NCI-H460 (cell line): Measurements from ENCODE around the gene IL11RA. TPM values are rescaled to one million over a fixed set of nuclear protein-coding genes. Genes with fewer than 3 reads are reported as not detected.

ENCODE experiments used
- small RNA-seq, 2 experiments: library from RNA; depleted of rRNA; stranded (forward); fragments of <200 nt; gene quantifications; one replicate each; pipeline ENCODE3, GENCODE V24; 2014
- total RNA-seq: library from RNA; depleted of rRNA; stranded (reverse); fragments of >200 nt; shearing (Covaris generic); gene quantifications from 2 replicates; pipeline ENCODE4 v1.2.3, GENCODE V29; 2014; rRNA removed

The IL11RA gene
- total RNA-seq, 1 experiment from 2014 or later = 3.3 TPM

Small RNA genes within 50 kb of the gene (small RNA-seq; reads per million reads assigned to genes)
- 0 reads per million in 2 experiments for gene CCL27

Other genes with a start within 250 kb of the IL11RA start
- gene FAM219A, start 193.6 kb upstream of the IL11RA start, total RNA-seq = 7.7 and 9.3 TPM in 2 replicates
- gene DNAI1, start 193.4 kb upstream of the IL11RA start, total RNA-seq = 0.25 TPM in 1 of 2 replicates, not detected in the other
- not detected in 2 replicates for gene ENHO, start 129.2 kb upstream of the IL11RA start, total RNA-seq
- 0.17 TPM in 1 of 2 replicates, not detected in the other for gene CNTFR, start 62.5 kb upstream of the IL11RA start, total RNA-seq
- 27.3 and 40.0 TPM in 2 replicates for gene RPP25L, start 40.1 kb upstream of the IL11RA start, total RNA-seq
- 32.3 and 41.3 TPM in 2 replicates for gene DCTN3, start 31.7 kb upstream of the IL11RA start, total RNA-seq
- not detected in 2 replicates for gene ARID3C, start 23.1 kb upstream of the IL11RA start, total RNA-seq
- 80.3 and 83.5 TPM in 2 replicates for gene SIGMAR1, start 14.4 kb upstream of the IL11RA start, total RNA-seq
- 14.0 and 16.0 TPM in 2 replicates for gene GALT, start 5.5 kb upstream of the IL11RA start, total RNA-seq
- 0.47 TPM in 1 of 2 replicates, not detected in the other for gene CCL27, start 10.5 kb downstream of the IL11RA start, total RNA-seq
- gene CCL19, start 39.1 kb downstream of the IL11RA start, total RNA-seq = not detected in 2 replicates
- gene CCL21, start 58.0 kb downstream of the IL11RA start, total RNA-seq = not detected in 2 replicates